ENCODE data around the gene KLHL21. TPM values are rescaled to one million over a fixed set of nuclear protein-coding genes. Genes with fewer than 3 reads are reported as not detected.

Gene KLHL21
- total RNA-seq, 1 donor from 2014 or later = 147 TPM

DNA sequence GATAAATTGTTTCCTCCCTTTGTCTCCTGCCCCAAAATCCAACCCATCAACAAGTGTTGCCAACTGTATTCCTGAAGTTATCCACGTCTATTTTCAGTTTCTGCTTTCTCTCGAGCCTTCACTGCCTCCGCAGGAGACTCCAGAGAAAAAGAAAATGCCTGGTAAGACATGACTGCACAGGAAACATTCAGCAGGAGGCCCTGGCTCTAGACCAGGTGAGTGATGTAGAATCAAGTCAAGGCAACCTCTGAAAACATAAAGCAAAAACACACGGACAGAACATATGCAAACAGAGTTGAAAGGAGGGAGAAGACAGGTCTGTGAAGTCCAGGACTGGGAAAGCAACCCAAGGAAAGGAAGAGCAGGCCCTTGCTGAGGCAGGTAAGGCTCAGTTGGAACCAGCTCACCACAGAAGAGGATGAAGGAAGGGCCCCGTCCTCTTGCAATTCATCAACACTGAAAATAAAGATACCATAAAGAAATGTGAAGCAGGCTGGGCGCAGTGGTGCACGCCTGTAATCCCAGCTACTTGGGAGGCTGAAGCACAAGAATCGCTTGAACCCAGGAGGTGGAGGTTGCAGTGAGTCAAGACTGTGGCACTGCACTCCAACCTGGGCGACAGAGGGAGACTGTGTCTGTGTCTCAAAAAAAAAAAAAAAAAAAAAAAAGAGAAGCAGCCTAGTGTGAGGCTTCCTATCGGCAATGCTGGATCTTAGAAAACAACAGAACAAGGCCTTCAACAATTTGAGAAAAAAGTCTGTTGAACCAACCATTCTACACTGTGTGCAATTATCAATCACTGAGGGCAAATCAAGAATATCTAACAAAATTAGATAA, 57.2 kb downstream of the KLHL21 start:
- Histone ChIP-seq H3K27me3 (no peaks in the 10 kb centered on the region), H3K27ac (no peak overlapping the region), H3K36me3 (peaks cover 61 to 81% of the 10 kb centered on the region in 2 donors), H3K9me3 (no peaks in the 10 kb centered on the region), H3K4me3 (no peak overlapping the region), H3K4me1 (no peaks in the 10 kb centered on the region)
- intact Hi-C loops (cut with DNase I) = no loop called here
- no peak for DNase-seq (ENCODE audit: low spot score in 2 of 2)
- no peak for TF ChIP-seq CTCF (IDR thresholded peaks at IDR 0.05)

- H3K4me3 ChIP-seq = no peak overlapping the region
- H3K36me3 ChIP-seq = peaks cover 58 to 77% of the 10 kb centered on the region in 2 donors
- no peaks in the 10 kb centered on the region for H3K9me3 ChIP-seq
- TF ChIP-seq CTCF (IDR thresholded peaks at IDR 0.05) = no peak
- H3K4me1 ChIP-seq = no peaks in the 10 kb centered on the region
- DNase-seq (ENCODE audit: low spot score in 2 of 2) = no peak
- no peak overlapping the region for H3K27ac ChIP-seq
- intact Hi-C loops (cut with DNase I) = no loop called here
- no peaks in the 10 kb centered on the region for H3K27me3 ChIP-seq
Measured at GRCh38 chr1:6544831-6545230, 57.8 kb downstream of the KLHL21 start.

Other genes with a start within 250 kb of the KLHL21 start
- gene ACOT7, start 209.1 kb downstream of the KLHL21 start, total RNA-seq = 16.1 TPM
- not detected for gene HES2, start 182.9 kb downstream of the KLHL21 start, total RNA-seq
- gene ESPN, start 178.1 kb downstream of the KLHL21 start, total RNA-seq = 2.2 TPM
- gene TNFRSF25, start 136.7 kb downstream of the KLHL21 start, total RNA-seq = 18.0 TPM
- 11.4 TPM for gene PLEKHG5, start 111.2 kb downstream of the KLHL21 start, total RNA-seq
- gene NOL9, start 48.4 kb downstream of the KLHL21 start, total RNA-seq = 31.0 TPM
- not detected for gene TAS1R1, start 47.6 kb downstream of the KLHL21 start, total RNA-seq
- 106 TPM for gene ZBTB48, start 22.9 kb downstream of the KLHL21 start, total RNA-seq
- gene PHF13, start 10.9 kb upstream of the KLHL21 start, total RNA-seq = 1.5 TPM
- 9.3 TPM for gene THAP3, start 22.0 kb upstream of the KLHL21 start, total RNA-seq
- 12.9 TPM for gene DNAJC11, start 98.9 kb upstream of the KLHL21 start, total RNA-seq
- gene CAMTA1, start 182.6 kb upstream of the KLHL21 start, total RNA-seq = 53.3 TPM

Measured in ascending aorta (tissue), 2 donors.